Stimulated activated effector memory CD8-positive, alpha-beta T cell treated with anti-CD3 and anti-CD28 coated beads, Interleukin-12 subunit alpha, Interleukin-12 subunit beta, amount 100 ng/mL, for 72 hours (primary cell): Measurements from ENCODE around the gene ISY1.
"Not testable (repeated sequence)": the region's sequence is repeated elsewhere in the genome, so short reads cannot be mapped to it uniquely, and the experiment has no call there.

Experiments used
- ATAC-seq: fragments of 150-1000 bp; cut with Tn5 transposase; 2 replicates; pipeline ENCODE4 v1.10.0; 2021
- DNase-seq, 2 donors: peaks; one replicate each; pipeline ENCODE4 v3.0.0; 2021 to 2022; ENCODE audit warnings: low spot score in 2 of 2
- H3K27ac Mint-ChIP-seq: one replicate; pipeline ENCODE4 v1.8.0; 2022; ENCODE audit warnings: mild to moderate bottlenecking, mixed read lengths
- H3K36me3 Mint-ChIP-seq: one replicate; pipeline ENCODE4 v1.8.0; 2022; ENCODE audit warnings: mild to moderate bottlenecking, mixed read lengths
- H3K4me1 Mint-ChIP-seq: one replicate; pipeline ENCODE4 v1.8.0; 2022; ENCODE audit warnings: mixed read lengths
- H3K4me3 Mint-ChIP-seq: one replicate; pipeline ENCODE4 v1.8.0; 2022; ENCODE audit warnings: mild to moderate bottlenecking, mixed read lengths
- H3K9me3 Mint-ChIP-seq: one replicate; pipeline ENCODE4 v1.8.0; 2022; ENCODE audit warnings: mixed read lengths

Gene ISY1

DNA sequence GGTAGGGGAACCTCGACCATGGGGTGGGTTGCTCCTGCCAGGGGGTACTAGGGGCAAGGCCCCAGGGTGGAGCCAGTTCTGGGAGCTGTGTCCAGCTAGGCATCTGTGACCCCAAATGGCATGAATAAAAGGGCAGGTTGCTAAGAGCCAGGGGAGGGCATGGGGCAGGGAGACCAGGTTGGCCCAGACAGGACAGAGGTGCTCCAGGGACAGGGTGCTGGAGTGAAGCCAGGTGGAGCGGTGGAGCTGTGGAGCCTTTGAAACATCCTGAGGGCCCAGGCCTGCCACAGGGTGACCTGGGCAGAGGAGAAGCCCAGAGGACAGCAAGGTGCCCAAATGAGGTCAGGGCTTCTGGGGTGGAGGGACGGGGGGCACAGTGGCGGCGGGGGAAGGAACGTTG lies 72.6 kb downstream of the ISY1 start:
- H3K4me1 Mint-ChIP-seq, DNase-seq, H3K27ac Mint-ChIP-seq, H3K9me3 Mint-ChIP-seq, H3K4me3 Mint-ChIP-seq: not testable (repeated sequence)
- H3K36me3 Mint-ChIP-seq: peaks cover 36% of the 10 kb centered on the region
- peak; percentile 3 for ATAC-seq

DNA sequence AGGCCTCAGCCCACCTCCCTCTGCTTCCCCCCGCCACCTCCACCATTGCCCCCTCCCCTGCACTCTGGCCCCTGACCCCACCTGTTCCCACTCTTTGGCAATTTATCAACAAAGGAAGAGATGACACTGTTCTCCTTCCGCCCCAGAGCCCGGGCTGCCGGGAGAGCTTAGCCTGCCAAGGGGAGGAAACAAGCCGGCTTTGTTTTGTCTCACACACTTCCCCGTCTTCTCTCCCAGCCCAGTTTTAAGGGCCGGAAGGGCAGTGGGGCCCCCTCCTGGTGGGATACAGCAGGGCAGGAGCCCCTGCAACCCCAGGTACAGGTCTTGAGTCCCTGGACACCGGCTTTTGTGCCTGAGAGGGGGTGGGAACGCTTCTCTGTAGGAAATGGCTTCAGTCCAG lies 73.0 kb downstream of the ISY1 start:
- H3K4me3 Mint-ChIP-seq, DNase-seq, H3K9me3 Mint-ChIP-seq, H3K4me1 Mint-ChIP-seq, H3K27ac Mint-ChIP-seq: not testable (repeated sequence)
- ATAC-seq: peak; percentile 48
- peaks cover 32% of the 10 kb centered on the region for H3K36me3 Mint-ChIP-seq

DNA sequence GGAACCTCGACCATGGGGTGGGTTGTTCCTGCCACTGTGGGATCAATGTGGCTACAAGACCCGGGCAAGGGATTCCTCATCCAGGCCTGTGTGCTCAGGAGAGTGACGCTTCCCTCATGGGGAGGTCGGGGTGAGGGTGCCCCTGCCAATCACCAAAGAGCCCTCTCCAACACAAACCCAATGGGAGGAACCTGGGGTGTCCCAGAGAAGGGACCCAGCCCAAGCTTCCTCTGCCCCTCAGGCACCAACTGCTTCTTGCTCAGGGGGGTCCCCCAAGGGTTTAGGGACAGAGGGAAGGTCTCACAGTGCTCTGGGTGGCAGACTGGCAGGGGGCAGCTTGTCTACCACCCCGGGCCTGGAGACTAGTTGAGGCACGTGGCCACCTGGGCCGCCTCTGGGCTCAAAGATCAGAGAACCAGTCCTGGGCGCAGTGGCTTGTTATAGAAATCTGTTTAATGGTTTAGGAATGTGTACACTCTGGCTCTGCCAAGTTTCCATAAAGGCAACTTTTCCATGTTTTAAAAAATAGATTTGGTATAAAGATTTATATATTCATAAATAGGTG lies 73.6 kb downstream of the ISY1 start:
- peaks cover 5% of the 10 kb centered on the region for H3K4me1 Mint-ChIP-seq
- ATAC-seq (no peak), DNase-seq (no peak)
- H3K9me3 Mint-ChIP-seq: no peaks in the 10 kb centered on the region
- H3K27ac Mint-ChIP-seq: no peak overlapping the region
- H3K4me3 Mint-ChIP-seq: no peak overlapping the region
- peaks cover 25% of the 10 kb centered on the region for H3K36me3 Mint-ChIP-seq

DNA sequence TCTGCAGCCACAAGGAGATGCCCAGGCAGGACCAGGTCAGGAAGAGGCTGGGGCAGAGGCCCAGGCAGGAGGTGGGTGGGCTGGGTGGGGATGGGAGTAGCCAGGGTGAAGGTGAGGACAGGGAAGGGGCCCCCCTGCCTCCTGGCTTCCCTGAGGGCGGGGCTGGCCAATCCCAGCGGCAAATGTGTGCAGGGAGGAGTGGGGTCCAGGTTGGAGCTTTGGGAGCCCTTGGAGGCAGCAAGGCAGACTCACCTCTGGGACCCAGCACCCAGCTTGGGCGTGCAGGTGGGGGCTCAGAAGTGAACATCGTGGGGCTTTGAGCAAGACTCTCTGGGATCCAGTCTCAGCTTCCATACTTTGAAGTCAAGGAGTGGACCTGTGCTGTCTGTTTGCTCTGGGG lies 75.0 kb downstream of the ISY1 start:
- peaks cover 5% of the 10 kb centered on the region for H3K4me1 Mint-ChIP-seq
- no peaks in the 10 kb centered on the region for H3K9me3 Mint-ChIP-seq
- no peak for DNase-seq
- H3K27ac Mint-ChIP-seq: peak overlapping the region; percentile 88
- H3K36me3 Mint-ChIP-seq: peaks cover 17% of the 10 kb centered on the region
- ATAC-seq: no peak
- no peak overlapping the region for H3K4me3 Mint-ChIP-seq

DNA sequence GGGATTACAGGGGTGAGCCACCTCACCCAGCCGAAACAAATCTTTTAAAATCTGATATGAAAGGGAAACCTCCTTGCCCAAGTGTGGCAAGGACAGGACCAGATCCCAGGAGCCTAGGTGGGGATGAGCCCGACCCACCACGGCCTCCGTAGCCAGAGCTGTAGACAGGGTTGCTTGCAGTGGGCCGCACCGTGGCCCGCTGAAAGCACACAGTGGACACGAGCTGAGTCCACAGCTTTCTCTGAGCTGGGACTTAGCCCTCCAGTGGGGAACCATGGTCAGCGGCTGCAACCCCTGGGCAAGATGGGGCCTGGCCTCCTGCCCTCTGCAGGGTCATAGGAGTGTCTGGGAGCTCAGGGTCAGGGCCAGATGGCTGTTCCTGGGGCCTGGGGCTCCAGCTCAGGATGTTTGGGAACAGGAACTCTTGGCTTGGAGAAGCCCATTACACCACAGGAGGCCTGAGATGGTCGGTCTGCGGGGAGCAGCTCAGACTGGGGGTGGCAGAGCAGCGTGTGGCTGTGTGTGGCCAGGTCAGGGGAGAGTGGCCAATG lies 75.6 kb downstream of the ISY1 start:
- Mint-ChIP-seq H3K4me3 (no peak overlapping the region), H3K9me3 (no peaks in the 10 kb centered on the region), H3K27ac (peak overlapping the region; percentile 88), H3K36me3 (peaks cover 19% of the 10 kb centered on the region), H3K4me1 (peaks cover 5% of the 10 kb centered on the region)
- ATAC-seq: no peak
- DNase-seq: no peak

DNA sequence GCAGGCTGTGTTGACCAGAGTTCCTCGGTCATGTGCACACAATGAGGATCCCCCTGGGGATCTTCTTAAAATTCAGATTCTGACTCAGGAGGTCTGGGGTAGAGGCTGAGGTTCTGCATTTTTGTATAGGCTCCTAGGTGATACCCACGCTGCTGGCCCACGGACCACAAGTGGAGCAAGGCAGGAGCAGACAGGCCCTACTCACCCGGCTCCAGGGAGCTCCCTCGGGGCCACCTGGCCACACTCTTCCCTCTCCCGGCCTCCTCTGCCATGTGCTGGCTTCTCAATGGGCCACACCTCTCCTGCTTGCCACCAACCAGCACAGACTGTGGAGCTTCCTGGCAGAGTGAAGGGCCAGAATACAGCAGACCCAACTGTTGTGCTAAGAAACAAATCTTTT lies 76.4 kb downstream of the ISY1 start:
- Mint-ChIP-seq H3K36me3 (peaks cover 19% of the 10 kb centered on the region), H3K4me3 (no peak overlapping the region)

DNA sequence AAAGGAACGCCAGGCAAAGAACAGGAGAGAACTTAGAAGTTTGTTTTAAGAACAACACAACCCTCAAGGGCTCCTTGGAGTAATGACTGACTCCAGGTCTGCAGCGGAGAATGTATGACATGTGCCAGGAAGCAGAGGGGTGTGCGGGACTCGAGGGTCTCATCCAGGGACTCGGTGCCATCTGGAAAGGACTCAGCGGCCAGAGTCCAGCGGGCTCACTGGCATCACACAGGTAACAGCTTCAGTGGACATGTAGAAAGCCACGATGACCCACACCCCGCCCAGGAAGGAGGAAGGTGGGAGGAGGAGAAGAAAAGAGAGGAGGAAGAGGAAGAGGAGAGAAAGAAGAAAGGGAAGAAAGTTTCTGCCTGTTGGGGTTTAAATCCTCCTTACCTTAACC lies 78.8 kb downstream of the ISY1 start:
- peak overlapping the region; percentile 49 for H3K27ac Mint-ChIP-seq
- H3K4me3 Mint-ChIP-seq: no peak overlapping the region
- no peak for DNase-seq
- peaks cover 19% of the 10 kb centered on the region for H3K36me3 Mint-ChIP-seq
- H3K9me3 Mint-ChIP-seq: no peaks in the 10 kb centered on the region
- H3K4me1 Mint-ChIP-seq: peaks cover 5% of the 10 kb centered on the region
- ATAC-seq: no peak

More for the DNA sequence above, 76.4 kb downstream of the ISY1 start:
- Mint-ChIP-seq H3K27ac (peak overlapping the region; percentile 88), H3K4me1 (peaks cover 5% of the 10 kb centered on the region), H3K9me3 (no peaks in the 10 kb centered on the region)
- DNase-seq (no peak), ATAC-seq (no peak)

DNA sequence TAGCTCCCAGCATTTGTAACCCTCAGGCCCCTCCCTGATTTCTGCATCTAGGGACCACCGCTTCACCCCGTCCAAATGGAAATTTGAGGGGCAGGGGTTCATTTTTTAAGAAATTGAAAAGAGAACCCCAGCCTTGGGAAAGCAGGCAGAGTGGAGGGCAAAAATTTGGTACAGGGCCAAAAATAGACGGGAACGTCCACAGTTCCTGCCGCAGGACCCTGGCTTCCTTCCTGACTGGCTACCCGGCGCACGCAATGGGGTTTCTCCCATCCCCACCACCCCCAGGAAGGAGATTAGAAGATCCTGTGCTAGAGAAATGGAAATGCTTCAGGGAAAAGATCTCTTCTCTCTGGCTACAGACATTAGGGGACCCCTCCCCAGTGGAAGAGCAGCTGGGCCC lies 79.4 kb downstream of the ISY1 start:
- DNase-seq (no peak), ATAC-seq (no peak)
- Mint-ChIP-seq H3K36me3 (peaks cover 17% of the 10 kb centered on the region), H3K4me1 (peaks cover 5% of the 10 kb centered on the region), H3K4me3 (no peak overlapping the region), H3K9me3 (no peaks in the 10 kb centered on the region), H3K27ac (peak overlapping the region; percentile 49)

DNA sequence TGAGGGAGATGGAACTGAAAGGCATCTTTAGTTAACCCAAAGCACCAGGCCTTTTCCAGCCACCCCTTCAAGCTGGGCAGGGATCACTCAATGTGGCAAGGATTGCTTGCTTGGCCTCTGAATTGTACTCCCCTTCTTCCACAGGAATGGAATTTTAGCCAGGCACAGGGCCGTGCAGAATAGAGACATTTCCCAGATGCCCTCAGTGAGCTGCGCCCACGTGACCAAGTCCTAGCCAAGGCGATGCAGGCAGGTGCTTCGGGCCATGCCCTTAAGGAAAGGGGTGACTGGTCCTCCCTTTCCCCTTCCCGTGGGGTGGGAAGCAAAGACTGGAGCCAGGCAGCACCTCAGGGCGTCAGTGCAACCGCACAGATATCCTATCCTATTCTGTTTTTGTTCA lies 82.4 kb downstream of the ISY1 start:
- Mint-ChIP-seq H3K4me1 (no peaks in the 10 kb centered on the region), H3K27ac (no peak overlapping the region)
- no peak for ATAC-seq

More for the DNA sequence above, 82.4 kb downstream of the ISY1 start:
- Mint-ChIP-seq H3K36me3 (peaks cover 6% of the 10 kb centered on the region), H3K4me3 (no peak overlapping the region), H3K9me3 (no peaks in the 10 kb centered on the region)
- no peak for DNase-seq
